ENCODE measurements around the gene SPNS3.

DNA sequence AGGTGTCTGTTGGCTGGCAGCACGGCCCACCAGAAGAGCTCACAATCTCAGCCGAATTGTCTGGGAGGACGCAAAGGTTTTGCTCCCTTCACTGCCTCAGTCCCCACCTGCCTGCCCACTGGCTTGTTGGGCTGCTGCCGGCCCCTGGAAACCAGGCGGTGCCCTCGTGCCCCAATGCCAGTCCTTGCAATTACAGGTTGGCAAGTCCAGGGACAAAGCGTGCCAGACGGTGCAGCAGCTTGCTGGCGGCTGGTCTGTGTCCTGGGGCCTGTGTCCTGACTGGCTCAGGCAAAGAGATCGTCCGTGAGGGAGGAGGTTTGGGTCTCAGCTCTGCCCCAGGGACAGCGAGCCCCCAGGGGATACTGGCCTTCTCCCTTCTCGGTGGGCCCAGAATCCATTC, 40.4 kb downstream of the SPNS3 start:
- TF ChIP-seq, protein P1, sequence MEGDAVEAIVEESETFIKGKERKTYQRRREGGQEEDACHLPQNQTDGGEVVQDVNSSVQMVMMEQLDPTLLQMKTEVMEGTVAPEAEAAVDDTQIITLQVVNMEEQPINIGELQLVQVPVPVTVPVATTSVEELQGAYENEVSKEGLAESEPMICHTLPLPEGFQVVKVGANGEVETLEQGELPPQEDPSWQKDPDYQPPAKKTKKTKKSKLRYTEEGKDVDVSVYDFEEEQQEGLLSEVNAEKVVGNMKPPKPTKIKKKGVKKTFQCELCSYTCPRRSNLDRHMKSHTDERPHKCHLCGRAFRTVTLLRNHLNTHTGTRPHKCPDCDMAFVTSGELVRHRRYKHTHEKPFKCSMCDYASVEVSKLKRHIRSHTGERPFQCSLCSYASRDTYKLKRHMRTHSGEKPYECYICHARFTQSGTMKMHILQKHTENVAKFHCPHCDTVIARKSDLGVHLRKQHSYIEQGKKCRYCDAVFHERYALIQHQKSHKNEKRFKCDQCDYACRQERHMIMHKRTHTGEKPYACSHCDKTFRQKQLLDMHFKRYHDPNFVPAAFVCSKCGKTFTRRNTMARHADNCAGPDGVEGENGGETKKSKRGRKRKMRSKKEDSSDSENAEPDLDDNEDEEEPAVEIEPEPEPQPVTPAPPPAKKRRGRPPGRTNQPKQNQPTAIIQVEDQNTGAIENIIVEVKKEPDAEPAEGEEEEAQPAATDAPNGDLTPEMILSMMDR (IDR thresholded peaks at IDR 0.05; ENCODE audit: low read length) = no peak
- TF ChIP-seq EZH2phosphoT487 (IDR thresholded peaks at IDR 0.05; ENCODE audit: low read length) (no peak), EZH2 (optimal IDR thresholded peaks at IDR 0.05; ENCODE audit: low read depth, low read length) (no peak)

Data from MM.1S (cell line).